D721Med (cell line): ENCODE measurements around the gene FADS3.
"Not testable (repeated sequence)": the region's sequence is repeated elsewhere in the genome, so short reads cannot be mapped to it uniquely, and the experiment has no call there.

Experiments used
- DNase-seq: peaks from one replicate; pipeline ENCODE4 v3.0.0; 2011; ENCODE audit warnings: low spot score; ENCODE audit not compliant: insufficient read length
- FAIRE-seq: peaks from 2 replicates; lab custom pipeline; 2011; peaks lifted over from hg19 to GRCh38; lab: Jason Lieb, UNC
- TF ChIP-seq, protein P1 (sequence below): IDR thresholded peaks from 2 replicates; pipeline ENCODE4 v1.5.1; 2012; ENCODE audit warnings: mild to moderate bottlenecking, control low read depth; ENCODE audit not compliant: insufficient read depth; ENCODE audit errors: missing control alignments

Gene FADS3

DNA sequence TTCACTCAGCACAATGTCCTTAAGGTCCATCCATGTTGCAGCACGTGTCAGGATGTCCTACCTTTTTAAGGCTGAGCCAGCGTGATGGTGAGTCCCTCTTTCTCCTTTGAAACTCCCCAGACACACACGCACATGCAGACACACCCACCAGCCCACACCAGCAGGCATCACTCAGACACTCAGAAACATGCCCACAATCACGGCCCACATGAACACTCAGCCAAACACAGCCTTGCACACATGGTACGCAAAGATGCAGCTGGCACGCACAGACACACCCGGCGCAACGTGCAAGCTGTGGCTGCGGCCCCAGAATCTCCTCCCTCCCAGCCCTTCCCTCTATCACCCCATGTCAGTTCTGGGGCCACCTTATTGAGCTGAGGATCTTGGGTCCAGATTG is 8.0 kb downstream of the FADS3 start:
- TF ChIP-seq, protein P1, sequence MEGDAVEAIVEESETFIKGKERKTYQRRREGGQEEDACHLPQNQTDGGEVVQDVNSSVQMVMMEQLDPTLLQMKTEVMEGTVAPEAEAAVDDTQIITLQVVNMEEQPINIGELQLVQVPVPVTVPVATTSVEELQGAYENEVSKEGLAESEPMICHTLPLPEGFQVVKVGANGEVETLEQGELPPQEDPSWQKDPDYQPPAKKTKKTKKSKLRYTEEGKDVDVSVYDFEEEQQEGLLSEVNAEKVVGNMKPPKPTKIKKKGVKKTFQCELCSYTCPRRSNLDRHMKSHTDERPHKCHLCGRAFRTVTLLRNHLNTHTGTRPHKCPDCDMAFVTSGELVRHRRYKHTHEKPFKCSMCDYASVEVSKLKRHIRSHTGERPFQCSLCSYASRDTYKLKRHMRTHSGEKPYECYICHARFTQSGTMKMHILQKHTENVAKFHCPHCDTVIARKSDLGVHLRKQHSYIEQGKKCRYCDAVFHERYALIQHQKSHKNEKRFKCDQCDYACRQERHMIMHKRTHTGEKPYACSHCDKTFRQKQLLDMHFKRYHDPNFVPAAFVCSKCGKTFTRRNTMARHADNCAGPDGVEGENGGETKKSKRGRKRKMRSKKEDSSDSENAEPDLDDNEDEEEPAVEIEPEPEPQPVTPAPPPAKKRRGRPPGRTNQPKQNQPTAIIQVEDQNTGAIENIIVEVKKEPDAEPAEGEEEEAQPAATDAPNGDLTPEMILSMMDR, result no peak
- no peak for FAIRE-seq
- DNase-seq, result no peak

DNA sequence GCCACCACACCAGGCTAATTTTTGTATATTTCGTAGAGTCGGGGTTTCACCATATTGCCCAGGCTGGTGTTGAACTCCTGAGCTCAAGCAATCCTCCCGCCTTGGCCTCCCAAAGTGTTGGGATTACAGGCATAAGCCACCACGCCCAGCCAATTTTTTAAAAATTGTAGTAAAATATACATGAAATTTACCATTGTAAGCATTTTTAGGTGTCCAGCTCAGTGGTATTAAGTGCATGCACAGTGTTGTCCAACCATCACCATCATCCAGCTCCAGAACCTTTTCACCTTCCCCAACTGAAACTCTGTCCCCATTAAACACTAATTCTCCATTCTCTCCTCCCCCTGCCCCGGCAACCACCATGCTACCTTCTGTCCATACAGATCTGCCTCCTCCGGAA is 8.5 kb downstream of the FADS3 start:
- FAIRE-seq, result no peak
- no peak for DNase-seq
- TF ChIP-seq, protein P1, result no peak

DNA sequence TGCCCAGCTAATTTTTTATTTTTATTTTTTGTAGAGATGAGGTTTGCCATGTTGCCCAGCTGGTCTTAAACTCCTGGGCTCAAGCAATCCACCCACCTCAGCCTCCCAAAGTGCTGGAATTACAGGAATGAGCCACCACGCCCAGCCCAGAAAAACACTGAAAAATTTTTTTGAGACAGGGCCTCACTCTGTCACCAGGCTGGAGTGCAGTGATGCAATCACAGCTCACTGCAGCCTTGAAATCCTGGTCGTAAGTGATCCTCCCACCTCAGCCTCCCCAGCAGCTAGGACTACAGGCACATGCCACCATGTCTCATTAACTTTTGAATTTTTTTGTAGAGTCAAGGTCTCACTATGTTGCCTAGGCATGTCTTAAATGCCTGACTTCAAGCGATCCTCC is 9.1 kb downstream of the FADS3 start:
- FAIRE-seq, DNase-seq: not testable (repeated sequence)

DNA sequence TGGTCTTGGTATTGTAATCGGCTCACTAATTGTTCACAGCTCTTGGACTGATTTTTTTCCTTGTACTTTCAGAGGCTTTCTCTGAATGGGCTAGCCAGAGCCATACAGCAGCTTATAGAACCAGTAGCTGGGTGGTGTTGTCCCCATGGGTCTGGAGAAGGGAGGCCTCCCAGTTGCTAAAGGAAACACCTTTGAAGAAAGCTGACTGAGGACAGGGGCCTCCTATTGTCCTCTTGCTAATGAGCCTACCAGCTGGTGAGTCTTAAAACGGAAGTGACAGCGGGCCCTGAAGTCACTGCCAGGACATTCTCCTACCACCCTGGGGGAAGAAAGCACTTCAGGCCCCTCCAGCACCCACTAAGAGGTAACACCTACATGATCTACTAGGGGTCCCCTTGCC is 9.9 kb downstream of the FADS3 start:
- TF ChIP-seq, protein P1, result no peak
- FAIRE-seq, result no peak

DNA sequence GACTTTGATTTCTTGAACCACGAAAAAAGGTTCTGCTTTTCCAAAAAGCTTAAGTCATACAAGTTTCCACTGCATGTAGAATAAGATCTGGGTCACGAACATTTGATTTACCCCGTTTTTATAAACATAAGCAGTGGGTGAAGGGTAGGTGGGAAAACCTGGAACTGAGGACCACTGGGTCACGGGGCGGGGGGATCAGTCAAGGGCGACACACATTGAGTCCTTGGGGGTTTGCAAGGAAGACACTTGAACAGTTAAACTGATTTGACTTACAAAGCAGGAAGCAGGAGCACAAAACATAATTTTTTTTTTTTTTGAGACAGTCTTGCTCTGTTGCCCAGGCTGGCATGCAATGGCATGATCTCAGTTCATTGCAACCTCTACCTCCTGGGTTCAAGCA is 10.9 kb downstream of the FADS3 start:
- DNase-seq (no peak), FAIRE-seq (no peak)
- TF ChIP-seq, protein P1, result no peak

More for the DNA sequence above, 9.9 kb downstream of the FADS3 start:
- no peak for DNase-seq

DNA sequence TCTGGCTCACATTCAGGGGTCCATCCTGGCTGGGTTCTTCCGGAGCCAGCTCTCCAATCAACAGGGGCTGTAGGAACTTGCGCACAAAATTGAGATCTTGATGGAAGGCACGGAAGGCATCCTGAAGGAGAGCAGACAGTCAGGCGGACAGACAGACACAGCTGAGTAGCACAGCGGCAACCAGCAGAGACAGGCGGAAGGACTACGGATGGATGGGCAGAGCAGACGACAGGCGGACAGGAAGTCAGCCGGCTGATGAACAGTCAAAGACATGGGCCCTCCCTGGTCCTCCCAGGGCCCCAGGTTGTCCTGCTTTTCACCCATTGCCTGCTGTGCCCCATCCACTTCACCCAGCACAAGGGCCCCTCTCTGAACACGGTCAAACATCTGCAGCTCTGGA is 11.3 kb downstream of the FADS3 start:
- no peak for FAIRE-seq
- TF ChIP-seq, protein P1, result no peak
- no peak for DNase-seq

DNA sequence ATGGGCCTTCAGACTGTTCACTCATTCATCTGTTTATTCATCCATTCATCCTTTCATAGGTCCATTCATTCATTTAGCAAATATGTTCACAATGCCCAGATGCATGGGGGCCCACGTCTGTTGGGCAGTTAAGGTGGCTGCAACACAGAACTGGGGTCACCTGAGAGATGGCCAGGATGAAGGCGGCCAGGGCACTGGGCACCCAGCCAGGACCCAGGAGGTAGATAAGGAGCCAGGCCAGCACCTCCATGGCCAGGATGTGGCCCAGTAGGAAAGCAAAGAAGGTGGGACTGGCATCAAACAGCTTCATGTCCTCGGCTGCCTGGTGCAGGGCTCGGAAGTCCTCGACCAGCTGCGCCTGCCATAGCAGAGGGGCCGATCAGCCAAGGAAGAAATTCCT is 12.2 kb downstream of the FADS3 start:
- FAIRE-seq (no peak), DNase-seq (no peak)
- TF ChIP-seq, protein P1, result no peak

DNA sequence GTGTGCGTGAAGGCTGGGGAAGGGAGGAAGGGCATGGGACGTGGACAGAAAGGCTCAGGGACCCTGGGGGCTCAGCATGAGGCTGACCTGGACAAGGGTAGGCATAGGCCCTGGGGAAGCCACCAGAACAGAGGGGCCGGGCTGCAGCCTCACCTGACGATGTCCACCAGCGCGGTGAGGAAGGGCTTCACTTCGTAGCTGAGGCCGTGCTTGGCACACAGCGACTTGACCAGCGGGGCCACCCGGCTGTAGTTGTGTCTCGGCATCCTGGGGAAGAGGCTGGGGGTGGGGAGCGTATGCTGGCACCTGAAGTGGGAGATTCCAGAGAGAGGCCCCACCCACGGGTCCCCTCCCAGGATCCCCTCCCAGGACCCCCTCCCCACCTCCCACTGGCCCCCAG is 15.6 kb downstream of the FADS3 start:
- no peak for FAIRE-seq

More for the DNA sequence above, 15.6 kb downstream of the FADS3 start:
- TF ChIP-seq, protein P1, result no peak
- no peak for DNase-seq
